Panc1 (cell line): ENCODE results near the gene CENPH.

ENCODE experiments used
- POLR2AphosphoS5 ChIP-seq: IDR thresholded peaks from 2 replicates; pipeline ENCODE4 v1.6.1; 2012; ENCODE audit warnings: mild to moderate bottlenecking, low read depth, low read length, moderate library complexity
- SIN3A ChIP-seq: IDR thresholded peaks from 2 replicates; pipeline ENCODE4 v1.6.1; 2012; ENCODE audit warnings: low read depth, mild to moderate bottlenecking, low read length, moderate library complexity, borderline replicate concordance; ENCODE audit not compliant: insufficient read depth
- TF ChIP-seq, protein P1 (sequence below): fragments of 450-650 bp; IDR thresholded peaks from 2 replicates; pipeline ENCODE4 v1.5.1; 2017; ENCODE audit warnings: mild to moderate bottlenecking

DNA sequence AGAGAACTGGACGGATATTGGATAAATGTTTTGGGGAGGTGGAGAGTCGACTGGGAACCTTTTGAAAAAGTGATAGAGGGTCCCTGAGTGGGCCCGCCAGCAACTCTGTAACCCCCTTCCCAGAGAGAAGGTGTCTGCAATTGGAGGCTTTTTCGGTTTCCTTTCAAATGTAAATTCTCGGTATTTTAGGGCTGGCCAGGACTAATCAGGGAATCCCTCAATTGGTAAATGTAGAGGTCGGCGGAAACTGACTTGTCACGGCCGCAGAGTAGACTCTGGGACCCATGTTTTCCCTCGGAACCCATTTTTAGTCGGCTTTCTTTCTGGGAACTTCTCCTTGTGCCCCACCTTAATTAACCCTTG, 21.9 kb upstream of the CENPH start:
- TF ChIP-seq, protein P1, sequence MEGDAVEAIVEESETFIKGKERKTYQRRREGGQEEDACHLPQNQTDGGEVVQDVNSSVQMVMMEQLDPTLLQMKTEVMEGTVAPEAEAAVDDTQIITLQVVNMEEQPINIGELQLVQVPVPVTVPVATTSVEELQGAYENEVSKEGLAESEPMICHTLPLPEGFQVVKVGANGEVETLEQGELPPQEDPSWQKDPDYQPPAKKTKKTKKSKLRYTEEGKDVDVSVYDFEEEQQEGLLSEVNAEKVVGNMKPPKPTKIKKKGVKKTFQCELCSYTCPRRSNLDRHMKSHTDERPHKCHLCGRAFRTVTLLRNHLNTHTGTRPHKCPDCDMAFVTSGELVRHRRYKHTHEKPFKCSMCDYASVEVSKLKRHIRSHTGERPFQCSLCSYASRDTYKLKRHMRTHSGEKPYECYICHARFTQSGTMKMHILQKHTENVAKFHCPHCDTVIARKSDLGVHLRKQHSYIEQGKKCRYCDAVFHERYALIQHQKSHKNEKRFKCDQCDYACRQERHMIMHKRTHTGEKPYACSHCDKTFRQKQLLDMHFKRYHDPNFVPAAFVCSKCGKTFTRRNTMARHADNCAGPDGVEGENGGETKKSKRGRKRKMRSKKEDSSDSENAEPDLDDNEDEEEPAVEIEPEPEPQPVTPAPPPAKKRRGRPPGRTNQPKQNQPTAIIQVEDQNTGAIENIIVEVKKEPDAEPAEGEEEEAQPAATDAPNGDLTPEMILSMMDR: no peak
- TF ChIP-seq SIN3A: no peak
- no peak for TF ChIP-seq POLR2AphosphoS5
